GM04503 (cell line): ENCODE measurements around the gene DCST1.
A peak's percentile ranks its signal among the peaks of the same experiment; 100 is the strongest.

ENCODE experiments used
- DNase-seq: peaks from one replicate; pipeline ENCODE4 v3.0.0-alpha.2; 2012; ENCODE audit warnings: low read depth

Gene DCST1

GRCh38 chr1:155000726-155001424 is 32.7 kb upstream of the DCST1 start:
- DNase-seq, result peak; percentile 69

GRCh38 chr1:155001425-155001674 is 32.3 kb upstream of the DCST1 start:
- no peak for DNase-seq

- DNase-seq, result peak; percentile 89
Observed at GRCh38 chr1:155001675-155002463, 31.8 kb upstream of the DCST1 start.

GRCh38 chr1:155002464-155003226 is 31.0 kb upstream of the DCST1 start, which contains the start of gene ZBTB7B:
TSS of gene ZBTB7B (plus strand) at chr1:155002802. CDS start at chr1:155014661, 11,859 bp downstream.
- no peak for DNase-seq

- no peak for DNase-seq
Observed at GRCh38 chr1:155003227-155003765, 30.3 kb upstream of the DCST1 start.

GRCh38 chr1:155003766-155004351 is 29.8 kb upstream of the DCST1 start:
- no peak for DNase-seq

GRCh38 chr1:155004352-155005075 is 29.1 kb upstream of the DCST1 start:
- DNase-seq, result no peak

GRCh38 chr1:155005076-155006011 is 28.3 kb upstream of the DCST1 start:
- no peak for DNase-seq

- DNase-seq, result no peak
Observed at GRCh38 chr1:155006601-155007101, 27.0 kb upstream of the DCST1 start.

GRCh38 chr1:155007251-155007828 is 26.3 kb upstream of the DCST1 start:
- no peak for DNase-seq

- DNase-seq, result no peak
Observed at GRCh38 chr1:155008015-155008941, 25.3 kb upstream of the DCST1 start.

GRCh38 chr1:155009221-155009711 is 24.4 kb upstream of the DCST1 start:
- DNase-seq, result no peak

- DNase-seq, result no peak
Observed at GRCh38 chr1:155009742-155010141, 23.9 kb upstream of the DCST1 start.

GRCh38 chr1:155010211-155010918 is 23.3 kb upstream of the DCST1 start:
- no peak for DNase-seq

- DNase-seq, result no peak
Observed at GRCh38 chr1:155011004-155011416, 22.6 kb upstream of the DCST1 start.

- DNase-seq, result no peak
Observed at GRCh38 chr1:155011437-155012025, 22.1 kb upstream of the DCST1 start.

- no peak for DNase-seq
Observed at GRCh38 chr1:155012026-155012546, 21.5 kb upstream of the DCST1 start.
